ENCODE data around the gene REEP3.

- TF ChIP-seq CTCF (IDR thresholded peaks at IDR 0.05) (no peak), POLR2A (IDR thresholded peaks at IDR 0.05; ENCODE audit: low read depth) (no peak), POLR2AphosphoS5 (IDR thresholded peaks at IDR 0.05) (no peak)
These were observed 17.8 kb upstream of the REEP3 start for GRCh38 chr10:63503395-63503794.

Measured in esophagus muscularis mucosa (tissue), 3 donors.